ENCODE measurements around the gene PPP4R4. TPM values are rescaled to one million over a fixed set of nuclear protein-coding genes. Genes with fewer than 3 reads are reported as not detected.

The PPP4R4 gene
- total RNA-seq, 1 donor from 2014 or later = 25.5 TPM

GRCh38 chr14:94177806-94178205 is 3.7 kb downstream of the PPP4R4 start:
- Histone ChIP-seq H3K4me3 (no peak overlapping the region), H3K79me2 (ENCODE audit: low read depth) (peaks cover 77% of the 10 kb centered on the region), H3K9me3 (ENCODE audit: low read depth) (no peaks in the 10 kb centered on the region), H3K36me3 (no peaks in the 10 kb centered on the region), H4K20me1 (ENCODE audit: low read depth) (peaks cover 12% of the 10 kb centered on the region), H3K4me1 (peaks cover 41% of the 10 kb centered on the region), H3F3A (ENCODE audit: low read depth) (peaks cover 30% of the 10 kb centered on the region), H2AFZ (replicated peaks) (no peak overlapping the region), H3K9ac (no peak overlapping the region), H3K27ac (no peak overlapping the region), H3K4me2 (peak overlapping the region; percentile 96), H3K27me3 (peaks cover 6% of the 10 kb centered on the region)
- H3K9me3 Mint-ChIP-seq = no peaks in the 10 kb centered on the region
- no peak for TF ChIP-seq EZH2phosphoT487 (IDR thresholded peaks at IDR 0.05)
- no peak for TF ChIP-seq CTCF (IDR thresholded peaks at IDR 0.05)
- TF ChIP-seq EZH2 (IDR thresholded peaks at IDR 0.05) = no peak
- H3K27ac Mint-ChIP-seq = no peak overlapping the region
- H3K4me1 Mint-ChIP-seq = peaks cover 22% of the 10 kb centered on the region
- H3K27me3 Mint-ChIP-seq (ENCODE audit: insufficient read depth, low read depth) = peaks cover 12% of the 10 kb centered on the region
- peak; percentile 51 for DNase-seq (ENCODE audit: low spot score)
- no peak overlapping the region for H3K4me3 Mint-ChIP-seq
- no peaks in the 10 kb centered on the region for H3K36me3 Mint-ChIP-seq

GRCh38 chr14:94179244-94179643 is 5.1 kb downstream of the PPP4R4 start:
- peaks cover 21% of the 10 kb centered on the region for H3F3A ChIP-seq (ENCODE audit: low read depth)

GRCh38 chr14:94180655-94181271 is 6.6 kb downstream of the PPP4R4 start:
- H3K4me2 ChIP-seq = peak overlapping the region; percentile 8
- H3K4me3 ChIP-seq = no peak overlapping the region
- Mint-ChIP-seq H3K4me3 (no peak overlapping the region), H3K4me1 (peaks cover 12% of the 10 kb centered on the region), H3K36me3 (no peaks in the 10 kb centered on the region), H3K27ac (no peak overlapping the region), H3K27me3 (ENCODE audit: insufficient read depth, low read depth) (peaks cover 6% of the 10 kb centered on the region), H3K9me3 (no peaks in the 10 kb centered on the region)
- H4K20me1 ChIP-seq (ENCODE audit: low read depth) = peaks cover 15% of the 10 kb centered on the region
- H3K36me3 ChIP-seq = no peaks in the 10 kb centered on the region
- H3K27me3 ChIP-seq = no peaks in the 10 kb centered on the region
- no peak overlapping the region for H3K9ac ChIP-seq
- no peaks in the 10 kb centered on the region for H3K9me3 ChIP-seq (ENCODE audit: low read depth)
- peaks cover 88% of the 10 kb centered on the region for H3K79me2 ChIP-seq (ENCODE audit: low read depth)
- H3K27ac ChIP-seq = no peak overlapping the region
- peak; percentile 42 for DNase-seq (ENCODE audit: low spot score)
- TF ChIP-seq EZH2phosphoT487 (IDR thresholded peaks at IDR 0.05) (no peak), CTCF (IDR thresholded peaks at IDR 0.05) (peak; percentile 75)
- H2AFZ ChIP-seq (replicated peaks) = no peak overlapping the region
- H3K4me1 ChIP-seq = peaks cover 40% of the 10 kb centered on the region
- H3F3A ChIP-seq (ENCODE audit: low read depth) = peaks cover 16% of the 10 kb centered on the region

More at GRCh38 chr14:94179244-94179643, 5.1 kb downstream of the PPP4R4 start:
- H3K79me2 ChIP-seq (ENCODE audit: low read depth) = peaks cover 89% of the 10 kb centered on the region
- Mint-ChIP-seq H3K27me3 (ENCODE audit: insufficient read depth, low read depth) (peaks cover 12% of the 10 kb centered on the region), H3K27ac (no peak overlapping the region), H3K4me3 (no peak overlapping the region), H3K9me3 (no peaks in the 10 kb centered on the region), H3K36me3 (no peaks in the 10 kb centered on the region), H3K4me1 (peaks cover 17% of the 10 kb centered on the region)
- H4K20me1 ChIP-seq (ENCODE audit: low read depth) = peaks cover 15% of the 10 kb centered on the region
- H3K9ac ChIP-seq = no peak overlapping the region
- no peaks in the 10 kb centered on the region for H3K36me3 ChIP-seq
- no peak for TF ChIP-seq CTCF (IDR thresholded peaks at IDR 0.05)
- TF ChIP-seq EZH2phosphoT487 (IDR thresholded peaks at IDR 0.05) = no peak
- no peak for TF ChIP-seq EZH2 (IDR thresholded peaks at IDR 0.05)
- no peak overlapping the region for H3K27ac ChIP-seq
- no peak overlapping the region for H3K4me3 ChIP-seq
- H3K9me3 ChIP-seq (ENCODE audit: low read depth) = no peaks in the 10 kb centered on the region
- no peak overlapping the region for H3K4me2 ChIP-seq
- H3K27me3 ChIP-seq = no peaks in the 10 kb centered on the region
- DNase-seq (ENCODE audit: low spot score) = no peak
- H2AFZ ChIP-seq (replicated peaks) = no peak overlapping the region
- H3K4me1 ChIP-seq = peaks cover 44% of the 10 kb centered on the region
